IMR-90 (cell line): ENCODE data around the gene ARHGAP28. TPM values are rescaled to one million over a fixed set of nuclear protein-coding genes. Genes with fewer than 3 reads are reported as not detected.

ENCODE experiments used
- polyA plus RNA-seq, 3 experiments: library from polyadenylated mRNA; depleted of rRNA; stranded (reverse); fragments of >200 nt; gene quantifications; 2 replicates each; pipeline ENCODE4 v1.2.3, GENCODE V29; 2012; ENCODE audit warnings: low replicate concordance in 1 of 3
- total RNA-seq: library from RNA; depleted of rRNA; stranded (reverse); fragments of >200 nt; gene quantifications from 2 replicates; pipeline ENCODE4 v1.2.3, GENCODE V29; 2012
- TF ChIP-seq, protein P1 (sequence below): fragments of 150-350 bp; IDR thresholded peaks from 2 replicates; pipeline ENCODE4 v1.6.1; 2016; ENCODE audit warnings: low read depth, mild to moderate bottlenecking, low read length, moderate library complexity, borderline replicate concordance

Gene ARHGAP28
- total and polyA plus RNA-seq, 2 of the 4 experiments (the other 2 are of a cell fraction): 1.8 to 3.8 TPM

DNA sequence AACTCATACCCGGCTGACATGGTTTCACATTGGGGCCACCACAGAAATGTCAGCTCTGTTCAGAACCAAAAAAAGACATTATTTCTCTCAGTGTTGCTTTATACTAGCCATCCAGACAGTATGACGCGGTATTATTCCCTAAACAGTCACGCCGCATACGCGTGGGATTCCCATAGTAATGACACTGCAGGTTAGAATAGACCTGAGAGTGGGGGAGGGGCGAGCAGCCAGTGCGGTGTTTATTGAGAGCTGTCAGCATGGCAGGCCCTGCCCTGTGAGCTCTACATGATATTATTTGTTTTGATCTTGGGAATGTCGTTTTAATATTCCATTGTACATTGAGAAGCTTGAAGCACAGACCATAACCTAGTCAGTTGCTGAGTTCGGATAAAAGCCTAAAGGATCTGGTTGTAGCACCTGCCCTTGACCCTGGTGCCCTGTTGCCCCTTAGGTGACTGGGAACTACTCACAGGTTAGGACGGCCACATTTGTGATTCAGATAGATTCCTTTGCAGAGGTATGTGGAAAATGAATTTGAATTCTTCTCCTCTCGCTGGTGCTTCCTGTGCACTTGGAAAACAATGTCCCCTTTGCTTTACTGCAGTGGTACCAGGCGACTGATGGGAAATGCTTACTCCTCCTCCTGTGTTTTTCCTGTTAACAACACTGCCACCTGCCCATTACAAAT lies 150.1 kb downstream of the ARHGAP28 start (continued):
- TF ChIP-seq, protein P1, sequence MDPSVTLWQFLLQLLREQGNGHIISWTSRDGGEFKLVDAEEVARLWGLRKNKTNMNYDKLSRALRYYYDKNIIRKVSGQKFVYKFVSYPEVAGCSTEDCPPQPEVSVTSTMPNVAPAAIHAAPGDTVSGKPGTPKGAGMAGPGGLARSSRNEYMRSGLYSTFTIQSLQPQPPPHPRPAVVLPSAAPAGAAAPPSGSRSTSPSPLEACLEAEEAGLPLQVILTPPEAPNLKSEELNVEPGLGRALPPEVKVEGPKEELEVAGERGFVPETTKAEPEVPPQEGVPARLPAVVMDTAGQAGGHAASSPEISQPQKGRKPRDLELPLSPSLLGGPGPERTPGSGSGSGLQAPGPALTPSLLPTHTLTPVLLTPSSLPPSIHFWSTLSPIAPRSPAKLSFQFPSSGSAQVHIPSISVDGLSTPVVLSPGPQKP: no peak
